GM21390 (cell line): ENCODE data around the gene TBC1D22A.

ENCODE experiments used
- ATAC-seq: cut with Tn5 transposase; IDR thresholded peaks from one replicate; pipeline ENCODE4 v1.9.1; 2021; ENCODE audit not compliant: unreplicated experiment

Gene TBC1D22A

DNA sequence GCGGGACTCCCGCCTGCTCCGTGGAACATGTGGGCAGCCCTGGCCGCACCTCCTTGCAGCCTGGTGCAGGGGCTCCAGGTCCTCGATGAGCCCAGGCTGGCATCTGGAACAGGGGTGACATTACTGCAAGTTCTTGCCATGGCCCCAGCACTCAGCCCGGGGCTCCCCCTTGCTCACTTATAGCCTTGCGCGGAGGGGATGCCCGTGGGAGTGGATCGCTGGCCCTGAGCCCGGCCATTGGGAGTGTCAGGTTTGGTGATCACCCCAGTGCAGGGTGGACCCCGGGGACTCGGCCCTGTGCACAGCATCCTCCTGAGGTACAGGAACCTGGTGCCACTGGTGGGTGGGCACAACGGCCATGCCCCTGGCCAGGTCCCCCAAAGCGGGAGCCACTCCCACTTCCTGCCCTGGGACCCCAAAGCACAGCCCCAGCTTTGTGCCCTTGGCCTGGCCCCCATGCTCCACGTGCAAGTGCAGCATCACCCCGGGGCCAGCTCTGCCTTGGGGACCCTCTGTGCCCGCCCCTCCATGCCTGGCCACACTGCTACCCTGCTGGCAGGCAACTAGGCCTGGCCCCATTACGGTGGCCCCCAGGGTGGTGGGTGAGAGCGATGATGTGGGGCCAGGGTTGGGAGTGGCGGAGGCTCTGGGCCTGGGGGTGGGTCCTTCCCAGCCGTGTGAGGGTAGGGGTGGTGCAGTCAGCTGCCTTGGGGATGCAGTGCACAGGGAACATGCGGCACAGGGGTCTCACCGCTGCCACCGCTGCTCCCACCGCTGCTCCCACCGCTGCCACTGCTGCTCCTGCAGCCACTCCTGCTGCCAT, 439.8 kb downstream of the TBC1D22A start:
- ATAC-seq, result no peak

DNA sequence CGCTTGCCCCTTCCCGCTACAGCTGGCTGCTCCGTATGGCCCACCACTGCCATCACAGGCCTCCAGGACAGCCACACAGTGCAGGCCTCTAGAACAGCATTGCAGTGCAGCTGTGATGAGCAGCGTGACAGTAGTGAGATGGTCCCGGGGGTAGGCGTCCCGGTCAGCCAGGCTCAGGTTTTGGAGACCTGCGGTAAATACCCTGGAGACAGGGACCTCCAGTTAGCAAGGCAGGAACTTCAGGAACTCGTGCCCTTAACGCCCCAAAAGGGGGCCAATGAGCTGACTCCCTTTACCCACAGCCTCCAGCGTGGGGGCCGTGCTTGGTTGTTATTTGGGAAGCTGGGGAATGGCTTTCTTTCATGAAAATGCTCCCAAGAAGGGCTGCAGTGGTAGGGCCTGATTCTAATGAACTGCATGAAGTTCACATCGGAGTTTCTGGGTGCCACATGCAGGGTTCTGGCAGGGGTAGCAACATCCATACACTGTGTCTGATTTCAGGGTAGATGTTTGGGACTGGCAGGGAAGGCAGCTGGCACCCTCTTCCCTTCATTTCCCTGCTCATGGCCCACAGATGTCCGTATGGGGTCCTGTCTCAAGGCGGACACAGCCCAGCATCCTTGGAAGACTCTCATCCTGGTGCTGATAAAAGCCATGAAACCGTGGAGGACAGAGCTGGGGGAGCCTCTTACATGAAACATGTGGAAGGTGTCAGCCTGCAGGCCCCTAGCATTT, 440.5 kb downstream of the TBC1D22A start:
- ATAC-seq, result no peak

DNA sequence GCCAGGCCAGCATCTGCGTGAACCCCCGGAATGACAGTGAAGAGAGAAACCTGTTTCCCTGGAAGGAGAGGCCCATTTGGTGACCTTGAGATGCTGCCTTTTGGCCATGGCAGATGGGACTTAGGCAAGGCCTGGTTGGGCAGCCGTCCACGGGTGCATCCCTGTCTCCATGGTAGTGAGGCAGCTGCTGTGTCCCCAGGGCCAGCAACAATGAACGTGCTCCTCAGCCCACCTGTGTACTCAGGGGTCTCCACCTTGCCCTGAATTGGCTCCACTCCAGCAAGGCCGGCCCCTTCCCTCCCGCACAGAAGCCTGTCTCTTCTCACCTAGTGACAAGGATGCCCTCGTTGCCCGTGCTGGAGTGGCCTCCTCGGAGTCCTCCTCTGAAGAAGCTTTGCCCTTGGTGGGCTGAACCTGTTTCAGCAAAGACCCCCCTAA, 441.1 kb downstream of the TBC1D22A start:
- no peak for ATAC-seq

DNA sequence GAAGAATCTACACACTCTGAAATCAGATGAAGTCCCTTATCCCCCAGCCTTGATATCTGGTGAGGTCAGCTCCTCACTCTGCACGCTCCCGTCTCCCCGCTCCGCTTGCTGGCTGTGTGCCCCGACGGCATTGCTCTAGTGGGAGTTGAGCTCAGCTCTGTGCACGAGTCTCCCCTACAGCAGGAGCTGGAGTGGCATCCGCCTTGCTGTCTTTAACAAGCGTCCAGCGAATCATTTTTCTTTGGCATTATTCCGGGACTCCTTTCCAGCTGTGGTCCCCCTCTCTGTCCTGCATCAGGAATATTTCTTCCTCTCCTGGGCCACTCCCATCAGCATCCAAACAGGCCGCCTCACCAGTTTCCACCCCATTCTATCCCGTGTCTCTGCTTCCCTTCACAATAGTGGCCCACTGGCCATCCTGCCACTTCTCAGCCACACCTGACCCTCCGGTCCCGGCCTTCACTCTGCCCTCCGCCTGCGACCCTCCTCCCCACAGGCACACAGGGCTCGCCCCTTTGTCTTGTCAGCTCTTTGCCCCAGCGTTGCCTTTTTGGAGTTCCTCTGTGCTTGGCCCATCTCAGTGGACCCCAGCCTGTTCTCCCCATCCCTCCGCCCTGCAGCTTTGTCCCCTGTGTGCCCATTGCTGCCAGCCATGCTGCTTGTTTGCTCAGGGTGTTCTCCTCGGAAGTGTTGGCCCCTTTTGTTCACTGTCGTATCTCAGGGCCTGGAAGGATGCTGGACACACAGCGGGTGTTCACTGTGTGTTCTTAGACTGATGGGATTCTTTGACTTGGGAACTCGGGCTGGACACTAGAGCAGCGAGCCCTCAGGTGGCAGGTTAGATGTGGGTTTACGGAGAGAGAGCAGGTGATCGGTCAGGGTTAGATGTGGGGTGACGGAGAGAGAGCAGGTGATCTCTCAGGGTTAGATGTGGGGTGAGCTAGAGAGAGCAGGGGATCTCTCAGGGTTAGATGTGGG, 441.8 kb downstream of the TBC1D22A start:
- ATAC-seq, result no peak

DNA sequence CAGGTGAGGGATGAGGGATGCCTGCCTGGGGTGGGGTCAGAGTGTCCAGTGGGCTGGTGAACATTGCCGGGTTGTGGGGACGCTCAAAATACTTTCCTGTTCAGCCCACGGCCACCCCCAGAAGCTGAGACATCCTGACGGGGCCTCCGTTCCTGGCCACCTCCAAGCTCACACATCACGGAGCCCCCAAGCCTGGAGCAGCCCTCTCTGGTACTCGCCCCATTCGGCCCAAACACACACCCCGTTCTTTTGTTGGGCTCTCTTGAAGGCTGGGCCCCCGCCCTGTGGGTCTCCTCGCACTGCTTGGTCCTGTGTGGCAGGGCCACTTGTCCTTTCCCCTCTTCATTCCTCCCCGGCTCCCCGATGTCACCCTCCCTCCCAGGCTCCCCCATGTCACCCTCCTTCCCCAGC, 442.6 kb downstream of the TBC1D22A start:
- ATAC-seq, result no peak

DNA sequence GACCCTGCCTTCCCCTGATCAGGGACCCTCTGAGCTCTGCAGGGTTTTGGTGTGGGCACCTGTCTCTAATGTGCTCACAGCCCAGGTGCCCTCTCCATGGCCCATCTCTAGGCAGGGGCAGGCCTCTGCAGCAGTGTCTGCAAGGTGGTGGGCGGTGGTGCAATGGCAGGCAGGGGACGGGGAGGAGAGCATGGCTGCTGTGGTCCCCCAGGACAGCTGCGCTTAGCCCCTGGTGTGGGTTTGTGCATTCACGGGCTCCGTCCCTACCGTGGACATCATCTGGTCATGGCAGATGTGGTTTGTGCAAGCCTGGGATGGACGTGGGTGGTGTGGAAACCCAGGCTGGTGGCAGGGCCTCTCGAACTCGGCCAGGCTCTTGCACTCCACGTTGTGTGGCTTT, 443.1 kb downstream of the TBC1D22A start:
- no peak for ATAC-seq

DNA sequence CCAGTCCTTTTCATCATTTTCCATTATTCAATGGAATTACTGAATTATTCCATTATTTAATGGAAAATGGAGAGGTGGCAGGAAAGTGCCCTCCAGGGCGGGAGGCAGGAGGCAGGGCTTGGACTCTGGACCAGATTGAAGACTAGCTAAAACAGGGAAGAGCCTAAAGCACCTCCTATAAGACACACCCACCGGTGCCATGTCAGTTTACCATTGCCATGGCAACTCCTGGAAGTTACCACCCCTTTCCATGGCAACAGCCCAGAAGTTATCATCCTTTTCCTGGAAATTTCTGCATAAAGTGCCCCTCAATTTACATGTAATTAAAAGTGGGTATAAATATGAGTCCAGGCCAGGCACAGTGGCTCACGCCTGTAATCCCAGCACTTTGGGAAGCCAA, 443.7 kb downstream of the TBC1D22A start:
- ATAC-seq, result no peak

DNA sequence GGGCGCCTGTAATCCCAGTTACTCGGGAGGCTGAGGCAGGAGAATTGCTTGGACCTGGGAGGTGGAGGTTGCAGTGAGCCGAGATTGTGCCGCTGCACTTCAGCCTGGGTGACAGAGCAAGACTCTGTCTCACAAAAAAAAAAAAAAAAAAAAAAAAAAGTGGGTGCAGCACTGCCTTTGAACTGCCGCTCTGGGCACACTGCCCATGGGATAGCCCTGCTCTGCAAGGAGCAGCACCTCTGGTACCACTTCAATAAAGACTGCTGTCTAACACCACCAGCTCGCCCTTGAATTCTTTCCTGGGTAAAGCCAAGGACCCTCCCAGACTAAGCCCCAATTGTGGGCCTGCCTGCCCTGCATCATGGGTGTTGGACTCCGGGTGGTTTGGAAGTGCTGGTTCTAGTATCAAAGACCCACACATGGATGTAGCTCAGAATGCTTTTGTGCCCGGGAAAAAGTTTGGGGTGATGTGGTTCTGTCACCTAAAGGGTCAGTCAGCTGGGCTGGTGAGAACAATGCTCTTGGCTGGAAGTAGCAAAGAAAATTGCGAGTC, 444.3 kb downstream of the TBC1D22A start:
- no peak for ATAC-seq

DNA sequence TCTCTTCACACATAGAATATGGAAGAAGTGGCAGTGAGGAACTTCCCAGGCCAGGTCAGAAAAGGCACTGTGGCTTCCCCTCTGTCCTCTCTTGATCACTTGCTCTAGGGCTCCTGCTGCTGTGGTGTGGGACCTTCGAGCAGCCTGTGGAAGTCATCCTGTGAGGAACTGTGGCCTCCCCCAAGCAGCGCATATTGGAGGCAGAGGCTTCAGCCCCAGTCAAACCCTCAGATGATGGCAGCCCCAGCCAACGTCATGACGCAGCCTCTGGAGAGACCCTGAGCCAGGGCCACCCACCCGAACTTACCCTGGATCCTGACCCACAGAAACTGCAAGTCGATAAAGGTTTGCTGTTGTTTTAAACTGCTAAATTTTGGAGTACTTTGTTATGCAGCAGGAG, 444.9 kb downstream of the TBC1D22A start:
- no peak for ATAC-seq

DNA sequence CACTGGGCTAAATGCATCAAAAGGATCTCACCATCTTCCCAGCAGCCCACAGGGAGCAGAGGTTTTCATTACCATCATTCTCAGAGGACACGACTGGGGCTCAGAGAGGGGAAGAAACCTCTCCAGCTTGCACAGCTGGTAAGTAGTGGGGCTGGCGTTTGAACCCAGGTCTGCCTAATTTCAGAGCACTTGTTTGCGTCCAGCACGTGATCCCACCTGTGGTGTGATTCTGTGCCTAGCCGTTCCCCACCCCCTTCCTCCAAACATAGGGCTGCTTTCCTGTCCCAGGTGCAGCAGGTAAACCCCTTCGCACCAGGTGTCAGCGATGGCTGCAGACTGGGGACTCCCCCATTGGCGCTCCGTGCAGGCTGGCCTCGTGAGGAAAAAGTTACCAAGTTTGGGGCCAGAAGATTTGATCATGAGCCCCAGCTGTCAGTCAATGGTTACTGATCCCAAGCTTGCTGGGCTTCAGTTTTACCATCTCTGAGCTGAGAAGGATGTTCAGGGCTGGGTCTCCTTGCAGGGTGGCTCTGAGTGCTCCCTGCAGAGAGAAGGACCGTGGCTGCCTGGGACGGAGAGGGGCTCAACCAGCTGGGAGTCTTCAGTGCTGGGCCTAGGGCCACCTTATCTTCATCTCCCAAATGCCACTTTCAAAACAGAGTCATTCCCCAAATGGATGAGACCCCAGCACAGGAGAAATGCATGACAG, 445.6 kb downstream of the TBC1D22A start:
- no peak for ATAC-seq

DNA sequence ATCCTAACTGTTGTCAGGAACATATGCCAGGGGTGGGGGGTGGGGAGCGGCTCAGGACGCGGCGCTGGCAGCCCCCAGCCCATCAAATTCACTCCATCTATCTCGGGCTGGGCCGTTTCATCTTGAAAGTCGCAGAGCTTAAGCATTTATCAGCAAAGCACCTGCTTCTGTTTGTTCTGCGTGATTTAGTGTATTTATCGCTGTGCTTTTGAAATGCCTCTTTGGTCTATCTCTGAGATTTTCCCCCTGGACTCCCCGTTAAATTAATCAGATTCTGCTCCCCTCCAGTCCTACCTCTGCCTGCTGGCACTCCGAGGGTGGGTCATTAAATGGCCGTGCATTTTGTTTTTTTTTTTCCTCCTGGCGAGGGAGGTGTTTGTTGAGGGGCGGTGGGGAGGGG, 446.2 kb downstream of the TBC1D22A start:
- no peak for ATAC-seq

DNA sequence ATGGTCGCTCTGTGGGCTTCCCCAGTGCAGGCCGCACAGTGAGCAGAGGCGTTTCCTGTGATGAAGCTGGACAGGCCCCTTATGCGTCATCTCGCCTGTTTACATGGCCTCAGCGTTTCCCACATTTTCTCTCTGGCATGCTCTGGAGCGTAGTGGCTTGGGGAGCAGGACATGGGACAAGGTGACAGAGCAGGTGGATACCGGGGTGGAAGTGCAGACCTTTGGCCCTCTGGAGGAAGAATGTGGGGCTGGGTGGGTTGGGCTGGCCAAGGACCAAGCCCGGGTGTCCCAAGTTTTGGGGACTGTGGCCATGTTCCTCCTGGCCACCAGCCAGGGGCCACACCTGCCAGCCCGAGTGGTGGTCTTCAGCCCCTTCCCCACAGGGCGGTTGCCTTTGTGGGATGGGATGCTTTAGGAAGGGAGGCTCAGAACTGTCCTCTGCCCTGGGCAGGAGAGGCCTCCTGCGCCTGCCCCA, 446.6 kb downstream of the TBC1D22A start:
- ATAC-seq, result no peak

DNA sequence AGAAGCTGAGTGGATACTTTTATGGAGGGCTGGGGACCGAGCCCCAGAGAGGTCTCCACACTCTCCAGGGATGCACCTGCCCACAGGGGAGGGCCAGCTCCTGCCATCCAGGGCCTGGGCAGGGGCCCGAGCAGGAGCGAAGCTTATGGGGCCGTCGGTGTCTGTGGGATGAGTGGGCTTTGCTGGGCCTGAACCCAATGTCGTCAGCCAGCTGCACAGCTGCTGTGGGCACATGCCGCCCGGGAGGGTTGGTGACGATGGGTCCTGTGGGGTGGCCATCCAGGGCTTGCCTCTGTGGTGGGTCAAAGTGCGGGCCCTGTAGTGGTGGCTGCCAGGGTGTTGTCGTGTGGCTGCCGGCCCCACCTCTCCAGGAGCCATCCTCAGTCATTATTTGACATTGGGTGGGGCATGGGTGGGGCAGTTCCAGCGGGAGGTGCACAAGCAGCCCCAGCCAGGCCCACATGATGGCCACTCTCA, 447.1 kb downstream of the TBC1D22A start:
- ATAC-seq, result no peak

DNA sequence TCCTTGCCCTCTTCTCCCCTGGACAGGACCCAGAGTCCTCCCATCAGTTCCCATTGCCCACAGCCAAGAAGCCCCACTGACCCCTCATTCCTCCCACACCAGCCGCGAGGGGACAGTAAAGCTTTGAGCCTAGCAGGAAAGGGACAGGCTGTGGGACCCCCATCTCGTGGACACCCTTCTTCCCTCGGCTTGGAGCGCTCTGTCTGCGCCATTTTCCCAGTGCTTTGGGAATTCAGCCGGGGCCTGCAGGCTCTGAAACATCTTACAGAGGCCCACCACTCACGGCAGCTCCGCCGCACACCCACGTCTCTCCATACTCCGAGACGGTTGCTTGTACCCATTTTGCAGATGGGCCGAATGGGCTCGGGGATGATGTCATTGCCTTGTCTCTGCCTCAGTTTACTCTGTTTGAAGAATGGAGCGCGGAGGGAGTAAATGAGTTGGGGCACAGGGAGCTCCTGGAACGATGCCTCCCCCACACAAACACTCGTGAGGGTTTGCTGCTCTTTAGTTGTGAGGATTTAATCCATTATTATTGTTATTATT, 447.7 kb downstream of the TBC1D22A start:
- ATAC-seq, result no peak

DNA sequence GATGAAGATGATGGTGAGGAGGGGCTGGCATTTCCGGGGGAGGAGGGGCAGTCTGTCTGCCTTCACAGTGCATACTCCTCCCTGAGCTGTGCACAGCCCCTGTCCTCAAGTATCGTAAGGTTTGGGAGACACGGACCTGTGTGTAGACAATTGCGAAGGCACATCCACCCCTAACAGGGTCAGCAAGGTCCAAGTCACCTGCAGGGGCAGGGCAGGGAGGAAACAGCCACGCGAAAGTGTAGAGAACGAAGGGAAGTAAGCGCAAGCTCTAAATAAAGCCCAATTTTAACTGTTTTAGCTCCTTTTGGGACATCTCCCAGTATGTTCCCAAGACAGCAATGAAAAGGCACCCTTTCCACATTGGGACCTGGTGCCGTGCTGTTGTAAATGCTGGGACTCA, 448.2 kb downstream of the TBC1D22A start:
- ATAC-seq, result no peak

DNA sequence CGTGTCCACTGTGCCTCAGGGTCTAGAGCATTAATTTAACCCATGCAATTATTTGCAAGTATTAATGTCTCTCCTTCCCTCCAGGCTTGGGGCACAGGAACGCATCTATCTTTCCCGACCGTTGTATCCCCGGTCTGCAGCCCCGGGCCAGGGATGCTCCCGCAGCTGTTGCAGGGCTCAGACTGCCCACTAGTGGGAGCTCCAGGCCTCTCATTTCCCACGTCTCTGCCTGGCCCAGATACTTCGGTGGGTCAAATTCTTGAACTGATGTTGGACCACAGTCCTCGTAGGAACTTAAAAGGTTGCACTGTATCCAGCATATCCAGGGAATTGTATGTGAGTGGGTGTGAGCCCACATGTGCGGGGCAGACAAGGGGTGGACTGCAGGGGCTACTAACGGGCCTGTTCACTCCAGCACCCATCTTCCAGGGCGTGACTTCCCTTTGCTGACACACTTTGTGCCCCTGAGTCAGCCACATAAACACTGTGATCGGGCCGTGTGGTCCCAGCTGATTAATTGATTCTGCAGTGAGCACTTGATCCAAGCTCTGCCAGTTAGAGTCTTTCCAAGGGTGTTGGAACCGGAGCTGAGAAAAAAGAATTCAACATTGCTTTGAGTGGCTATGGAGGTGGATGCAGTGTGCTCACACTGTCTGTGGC, 451.3 kb downstream of the TBC1D22A start:
- no peak for ATAC-seq

DNA sequence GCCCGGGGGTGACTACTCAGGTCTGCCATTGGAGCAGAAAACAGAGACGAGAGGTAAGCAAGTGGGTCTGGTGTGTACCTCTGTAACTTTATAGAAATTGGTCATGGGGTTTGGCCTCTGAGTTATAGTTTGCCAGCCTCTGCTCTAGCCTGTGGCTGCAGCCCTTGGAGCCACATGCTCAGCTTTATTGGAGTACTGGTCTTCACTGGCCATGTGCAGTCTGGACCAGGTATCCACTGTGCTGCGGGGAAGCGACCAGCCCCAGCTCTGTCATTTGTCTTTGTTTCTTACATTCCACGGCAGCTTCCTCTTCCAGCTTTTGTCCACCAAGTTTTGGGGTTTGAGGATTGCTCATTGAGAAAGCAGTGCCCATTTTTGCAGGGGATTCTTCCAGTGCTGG, 453.4 kb downstream of the TBC1D22A start:
- no peak for ATAC-seq

DNA sequence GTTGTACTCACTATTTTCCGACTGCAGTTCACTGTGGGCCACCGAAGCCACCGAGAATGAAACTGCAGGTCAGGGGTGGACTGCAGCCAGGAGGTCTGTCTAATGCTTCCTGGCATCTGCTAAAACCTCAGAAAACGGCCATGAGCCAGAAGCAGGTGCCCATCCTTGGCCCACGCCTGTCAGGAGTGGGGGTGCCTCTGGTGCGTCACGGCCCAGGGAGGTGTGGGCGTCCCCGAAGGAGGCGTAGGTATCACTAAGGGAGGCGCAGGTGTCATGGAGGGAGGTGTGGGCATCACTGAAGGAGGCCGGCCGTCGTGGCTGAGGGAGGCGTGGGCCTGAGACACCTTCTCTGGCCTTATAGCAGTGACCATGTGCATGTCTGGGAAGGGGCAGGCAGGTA, 456.2 kb downstream of the TBC1D22A start:
- no peak for ATAC-seq

DNA sequence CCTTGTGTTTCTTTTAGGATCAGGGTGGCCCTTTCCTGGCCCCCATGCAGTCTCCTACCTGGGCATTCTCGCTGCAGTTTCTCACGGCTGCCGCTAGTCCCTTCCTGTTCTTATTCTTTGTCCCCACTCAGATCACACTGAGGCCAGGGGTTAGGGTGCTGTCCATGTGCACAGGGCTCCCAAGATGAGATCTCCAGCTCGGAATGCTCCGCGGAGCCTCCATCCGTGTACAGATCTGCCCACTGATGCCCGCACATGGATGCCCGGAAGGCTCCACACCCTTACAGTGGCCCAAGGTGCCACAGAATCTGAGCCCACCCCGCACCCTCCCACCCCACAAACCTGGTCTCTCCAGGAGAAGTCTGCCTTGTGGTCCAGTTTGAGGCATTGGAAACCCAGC, 457.3 kb downstream of the TBC1D22A start:
- no peak for ATAC-seq
